ENCODE measurements around the gene COL18A1. TPM values are rescaled to one million over a fixed set of nuclear protein-coding genes. Genes with fewer than 3 reads are reported as not detected.

Gene COL18A1
- total RNA-seq, 1 donor from 2014 or later: 52.6 TPM

DNA sequence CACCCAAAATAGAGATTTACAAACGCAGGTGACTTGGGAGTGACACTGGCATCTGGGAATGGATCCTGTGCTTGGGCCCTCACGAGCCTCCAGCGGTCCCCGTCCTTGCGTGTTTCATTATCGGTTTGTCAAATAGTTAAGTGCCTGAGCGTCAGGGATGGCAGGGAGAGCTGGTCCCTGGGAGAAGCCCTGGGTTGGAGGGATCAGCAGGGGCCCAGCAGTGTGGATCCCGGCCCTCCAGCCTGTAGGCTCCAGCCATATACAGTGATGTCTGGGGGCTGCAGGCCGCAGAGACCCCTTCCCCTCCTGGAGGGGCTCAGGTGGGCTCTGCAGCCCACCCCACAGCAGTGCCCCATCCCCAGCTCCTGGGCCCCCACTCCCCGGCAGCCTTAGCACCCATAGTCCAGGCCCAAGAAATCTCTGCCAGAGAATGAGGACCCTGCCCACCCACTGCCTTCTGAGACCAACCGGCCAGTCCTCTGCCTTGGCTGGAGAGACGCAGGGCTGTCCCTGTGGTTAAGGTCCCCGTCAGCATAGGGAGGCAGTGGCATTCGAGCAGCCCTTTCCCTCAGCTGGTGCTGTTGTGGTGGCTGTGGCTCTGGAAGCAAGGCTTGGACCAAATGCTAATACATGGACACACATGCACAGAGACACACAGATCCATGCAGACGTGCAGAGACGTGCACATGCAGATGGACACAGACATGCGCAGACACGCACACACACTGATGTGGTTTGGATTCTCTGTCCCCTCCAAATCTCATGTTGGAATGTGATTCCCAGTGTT, 139.7 kb downstream of the COL18A1 start:
- H3F3A ChIP-seq (ENCODE audit: low read depth): no peaks in the 10 kb centered on the region
- H4K20me1 ChIP-seq (ENCODE audit: low read depth): peaks cover 19% of the 10 kb centered on the region
- H3K27me3 ChIP-seq: no peaks in the 10 kb centered on the region
- no peaks in the 10 kb centered on the region for H3K36me3 ChIP-seq
- Mint-ChIP-seq H3K36me3 (no peaks in the 10 kb centered on the region), H3K4me3 (no peak overlapping the region), H3K4me1 (peaks cover 17% of the 10 kb centered on the region), H3K27ac (no peak overlapping the region), H3K27me3 (ENCODE audit: insufficient read depth, low read depth) (peaks cover 13% of the 10 kb centered on the region), H3K9me3 (no peaks in the 10 kb centered on the region)
- DNase-seq (ENCODE audit: low spot score): no peak
- H3K79me2 ChIP-seq (ENCODE audit: low read depth): peaks cover 23% of the 10 kb centered on the region
- H3K4me1 ChIP-seq: peaks cover 22% of the 10 kb centered on the region
- H3K4me2 ChIP-seq: no peak overlapping the region
- H3K9ac ChIP-seq: no peak overlapping the region
- H3K27ac ChIP-seq: no peak overlapping the region
- H3K9me3 ChIP-seq (ENCODE audit: low read depth): no peaks in the 10 kb centered on the region
- H3K4me3 ChIP-seq: no peak overlapping the region
- no peak for TF ChIP-seq EZH2 (IDR thresholded peaks at IDR 0.05)
- TF ChIP-seq, protein P1, sequence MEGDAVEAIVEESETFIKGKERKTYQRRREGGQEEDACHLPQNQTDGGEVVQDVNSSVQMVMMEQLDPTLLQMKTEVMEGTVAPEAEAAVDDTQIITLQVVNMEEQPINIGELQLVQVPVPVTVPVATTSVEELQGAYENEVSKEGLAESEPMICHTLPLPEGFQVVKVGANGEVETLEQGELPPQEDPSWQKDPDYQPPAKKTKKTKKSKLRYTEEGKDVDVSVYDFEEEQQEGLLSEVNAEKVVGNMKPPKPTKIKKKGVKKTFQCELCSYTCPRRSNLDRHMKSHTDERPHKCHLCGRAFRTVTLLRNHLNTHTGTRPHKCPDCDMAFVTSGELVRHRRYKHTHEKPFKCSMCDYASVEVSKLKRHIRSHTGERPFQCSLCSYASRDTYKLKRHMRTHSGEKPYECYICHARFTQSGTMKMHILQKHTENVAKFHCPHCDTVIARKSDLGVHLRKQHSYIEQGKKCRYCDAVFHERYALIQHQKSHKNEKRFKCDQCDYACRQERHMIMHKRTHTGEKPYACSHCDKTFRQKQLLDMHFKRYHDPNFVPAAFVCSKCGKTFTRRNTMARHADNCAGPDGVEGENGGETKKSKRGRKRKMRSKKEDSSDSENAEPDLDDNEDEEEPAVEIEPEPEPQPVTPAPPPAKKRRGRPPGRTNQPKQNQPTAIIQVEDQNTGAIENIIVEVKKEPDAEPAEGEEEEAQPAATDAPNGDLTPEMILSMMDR (IDR thresholded peaks at IDR 0.05): no peak
- no peak for TF ChIP-seq EZH2phosphoT487 (IDR thresholded peaks at IDR 0.05)
- H2AFZ ChIP-seq (replicated peaks): no peak overlapping the region

DNA sequence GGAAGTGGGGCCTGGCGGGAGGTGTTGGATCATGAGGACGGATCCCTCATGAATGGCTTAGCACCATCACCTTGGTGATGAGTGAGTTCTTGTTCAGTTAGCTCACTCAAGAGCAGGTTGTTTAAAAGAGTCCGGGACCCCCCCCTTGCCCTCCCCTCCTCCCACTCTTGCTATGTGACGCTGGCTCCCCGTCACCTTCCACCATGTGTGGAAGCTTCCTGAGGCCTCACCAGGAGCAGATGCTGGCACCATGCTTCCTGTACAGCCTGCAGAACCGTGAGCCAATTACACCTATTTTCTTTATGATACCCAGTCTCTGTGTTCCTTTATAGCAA, 140.2 kb downstream of the COL18A1 start:
- H3K27me3 Mint-ChIP-seq (ENCODE audit: insufficient read depth, low read depth): peaks cover 13% of the 10 kb centered on the region
- Histone ChIP-seq H3K27me3 (no peaks in the 10 kb centered on the region), H3K79me2 (ENCODE audit: low read depth) (peaks cover 17% of the 10 kb centered on the region), H3K4me1 (peaks cover 22% of the 10 kb centered on the region), H3K27ac (no peak overlapping the region), H4K20me1 (ENCODE audit: low read depth) (peaks cover 14% of the 10 kb centered on the region), H3K4me3 (no peak overlapping the region), H3K9me3 (ENCODE audit: low read depth) (no peaks in the 10 kb centered on the region), H3F3A (ENCODE audit: low read depth) (no peaks in the 10 kb centered on the region), H3K36me3 (no peaks in the 10 kb centered on the region), H3K9ac (no peak overlapping the region), H3K4me2 (no peak overlapping the region), H2AFZ (replicated peaks) (no peak overlapping the region)
- no peaks in the 10 kb centered on the region for H3K9me3 Mint-ChIP-seq
- no peak overlapping the region for H3K27ac Mint-ChIP-seq
- peaks cover 16% of the 10 kb centered on the region for H3K4me1 Mint-ChIP-seq
- peak overlapping the region; percentile 1 for H3K4me3 Mint-ChIP-seq
- H3K36me3 Mint-ChIP-seq: no peaks in the 10 kb centered on the region
- no peak for DNase-seq (ENCODE audit: low spot score)
- TF ChIP-seq EZH2 (IDR thresholded peaks at IDR 0.05) (no peak), EZH2phosphoT487 (IDR thresholded peaks at IDR 0.05) (no peak)
- TF ChIP-seq, protein P1 (IDR thresholded peaks at IDR 0.05): no peak

DNA sequence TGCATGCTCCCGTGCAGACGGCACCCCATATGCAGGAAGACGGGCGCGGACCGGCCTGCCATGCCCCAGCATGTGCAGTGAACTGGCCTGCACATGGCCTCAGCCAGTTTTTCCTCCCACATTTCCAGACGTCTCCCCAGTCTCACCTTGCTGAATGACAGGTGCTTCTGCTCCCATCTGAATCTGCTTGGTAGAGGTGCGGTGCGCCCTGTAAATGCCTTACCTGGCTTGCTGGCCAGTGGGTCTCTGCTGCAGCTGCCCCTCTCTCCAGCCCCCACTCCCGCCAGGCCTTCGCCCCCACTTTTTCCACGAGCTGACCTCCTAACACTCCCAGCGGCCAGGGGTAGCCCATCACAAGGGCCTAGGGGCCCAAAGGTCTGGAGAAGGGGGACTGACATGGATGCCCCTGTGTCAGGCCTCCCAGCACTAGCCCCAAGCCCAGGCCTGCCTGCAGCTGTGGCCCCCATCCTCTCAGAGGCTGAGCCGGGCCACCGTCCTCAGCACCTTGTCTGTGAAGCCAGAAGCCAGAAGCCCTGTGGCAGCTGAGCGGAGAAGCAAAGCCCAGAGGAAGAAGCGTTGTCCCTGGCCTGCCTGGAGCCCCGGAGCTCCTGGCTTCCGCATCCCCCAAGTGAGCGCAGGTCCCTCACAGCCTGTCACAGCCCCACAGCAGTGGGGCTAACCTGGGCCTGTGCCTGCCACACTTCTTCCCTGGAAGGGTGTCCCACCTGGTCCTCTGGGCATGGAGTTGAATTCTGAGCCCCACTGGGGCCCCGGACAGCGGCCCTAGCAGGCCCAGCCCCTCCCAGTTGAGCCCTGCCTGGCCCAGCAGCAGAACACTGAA, 140.9 kb downstream of the COL18A1 start:
- Mint-ChIP-seq H3K9me3 (no peaks in the 10 kb centered on the region), H3K27me3 (ENCODE audit: insufficient read depth, low read depth) (peaks cover 13% of the 10 kb centered on the region), H3K27ac (no peak overlapping the region), H3K4me3 (no peak overlapping the region), H3K4me1 (peaks cover 15% of the 10 kb centered on the region), H3K36me3 (no peaks in the 10 kb centered on the region)
- H3K4me2 ChIP-seq: no peak overlapping the region
- H3K27me3 ChIP-seq: no peaks in the 10 kb centered on the region
- no peak overlapping the region for H3K9ac ChIP-seq
- DNase-seq (ENCODE audit: low spot score): no peak
- no peaks in the 10 kb centered on the region for H3K36me3 ChIP-seq
- H3K9me3 ChIP-seq (ENCODE audit: low read depth): no peaks in the 10 kb centered on the region
- TF ChIP-seq, protein P1 (IDR thresholded peaks at IDR 0.05): no peak
- TF ChIP-seq EZH2 (IDR thresholded peaks at IDR 0.05) (no peak), EZH2phosphoT487 (IDR thresholded peaks at IDR 0.05) (no peak)
- no peak overlapping the region for H3K4me3 ChIP-seq
- no peaks in the 10 kb centered on the region for H3F3A ChIP-seq (ENCODE audit: low read depth)
- peaks cover 10% of the 10 kb centered on the region for H3K79me2 ChIP-seq (ENCODE audit: low read depth)
- no peak overlapping the region for H2AFZ ChIP-seq (replicated peaks)
- H3K4me1 ChIP-seq: peaks cover 23% of the 10 kb centered on the region
- no peak overlapping the region for H3K27ac ChIP-seq
- H4K20me1 ChIP-seq (ENCODE audit: low read depth): peaks cover 7% of the 10 kb centered on the region
